Hepatocyte (in vitro differentiated cells): ENCODE results near the gene ROS1. TPM values are rescaled to one million over a fixed set of nuclear protein-coding genes. Genes with fewer than 3 reads are reported as not detected.

Source experiments
- DNase-seq: peaks from one replicate; pipeline ENCODE4 v3.0.0-alpha.2; 2016; ENCODE audit warnings: low spot score
- H2AFZ ChIP-seq: fragments of 200-600 bp; sonication (generic); 2 replicates; pipeline ENCODE4 v1.6.0; 2016; ENCODE audit warnings: antibody characterized with exemption, mild to moderate bottlenecking
- H3K27ac ChIP-seq: fragments of 200-600 bp; sonication (generic); 2 replicates; pipeline ENCODE4 v1.5.1; 2016; ENCODE audit warnings: mild to moderate bottlenecking
- H3K27me3 ChIP-seq: fragments of 200-600 bp; sonication (generic); 2 replicates; pipeline ENCODE4 v1.6.1; 2016
- H3K36me3 ChIP-seq: fragments of 200-600 bp; sonication (generic); replicated peaks from 2 replicates; pipeline ENCODE4 v1.5.1; 2016; ENCODE audit warnings: low read depth; ENCODE audit not compliant: insufficient read depth
- H3K4me1 ChIP-seq: fragments of 200-600 bp; sonication (generic); 2 replicates; pipeline ENCODE4 v1.5.1; 2016; ENCODE audit warnings: mild to moderate bottlenecking, moderate library complexity; ENCODE audit not compliant: insufficient read depth
- H3K4me2 ChIP-seq: fragments of 200-600 bp; sonication (generic); 2 replicates; pipeline ENCODE4 v1.6.0; 2016
- H3K4me3 ChIP-seq: fragments of 200-600 bp; sonication (generic); 2 replicates; pipeline ENCODE4 v1.5.1; 2016; ENCODE audit warnings: mild to moderate bottlenecking
- H3K79me2 ChIP-seq: fragments of 200-600 bp; sonication (generic); 2 replicates; pipeline ENCODE4 v1.6.0; 2017; ENCODE audit warnings: mild to moderate bottlenecking
- H3K9me2 ChIP-seq: fragments of 200-600 bp; sonication (generic); replicated peaks from 2 replicates; pipeline ENCODE4 v1.6.0; 2017; ENCODE audit warnings: mild to moderate bottlenecking; ENCODE audit not compliant: insufficient read depth
- H3K9me3 ChIP-seq: fragments of 200-600 bp; sonication (generic); 2 replicates; pipeline ENCODE4 v1.5.1; 2016; ENCODE audit warnings: low read depth, mild to moderate bottlenecking
- H4K20me1 ChIP-seq: fragments of 200-600 bp; sonication (generic); 2 replicates; pipeline ENCODE4 v1.6.0; 2016; ENCODE audit warnings: mild to moderate bottlenecking; ENCODE audit not compliant: insufficient read depth, poor library complexity, severe bottlenecking
- EZH2 ChIP-seq: fragments of 200-600 bp; sonication (generic); IDR thresholded peaks from 2 replicates; pipeline ENCODE4 v1.6.1; 2016; ENCODE audit warnings: antibody characterized with exemption, mild to moderate bottlenecking, borderline replicate concordance
- EZH2phosphoT487 ChIP-seq: fragments of 200-600 bp; sonication (generic); IDR thresholded peaks from one replicate; pipeline ENCODE4 v1.6.1; 2018; ENCODE audit warnings: antibody characterized with exemption, mild to moderate bottlenecking, low read depth, moderate library complexity; ENCODE audit not compliant: unreplicated experiment, severe bottlenecking
- WGBS: methylation state at CpG from one replicate; pipeline ENCODE4 v1.1.6; 2016; ENCODE audit warnings: low lambda C conversion rate; ENCODE audit errors: missing lambda C conversion rate; 5-methylcytosine and 5-hydroxymethylcytosine counted together
- polyA plus RNA-seq: library from polyadenylated mRNA; unstranded; fragments of >200 nt; fragmentation: Nextera tagmentation; extraction: Ambion mirVana; gene quantifications from 2 replicates; pipeline ENCODE4 v1.2.1, GENCODE V29; 2016
- total RNA-seq: library from RNA; depleted of rRNA; stranded (reverse); fragments of >200 nt; gene quantifications from 2 replicates; pipeline ENCODE4 v1.2.3, GENCODE V29; 2014
- TF ChIP-seq, protein P1 (sequence below): fragments of 200-600 bp; sonication (generic); IDR thresholded peaks from 2 replicates; pipeline ENCODE4 v1.5.1; 2016; ENCODE audit warnings: antibody characterized with exemption, mild to moderate bottlenecking; ENCODE audit not compliant: poor library complexity

Gene ROS1
- total and polyA plus RNA-seq, 2 experiments from 2014 or later = 0.33 to 2.7 TPM

DNA sequence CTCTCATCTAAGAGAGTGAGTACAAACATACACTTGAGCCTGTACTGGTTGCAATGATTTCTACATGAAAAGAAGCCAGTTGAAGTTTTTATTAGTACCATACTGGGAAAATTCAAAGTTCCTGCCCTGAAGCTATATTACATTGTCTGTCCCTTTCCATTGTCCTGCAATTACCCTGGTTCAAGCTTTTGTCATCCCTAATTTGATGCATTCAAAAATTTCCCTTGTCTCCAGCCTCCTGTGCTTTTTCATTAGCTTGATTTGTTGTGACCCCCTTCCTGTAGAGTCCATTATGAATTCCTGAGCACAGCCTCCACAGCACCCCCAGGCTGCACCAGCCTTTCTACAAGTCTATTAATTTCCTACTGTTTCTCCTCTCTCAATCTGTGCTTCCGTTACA is 114.0 kb downstream of the ROS1 start:
- no peaks in the 10 kb centered on the region for H4K20me1 ChIP-seq
- H3K79me2 ChIP-seq = no peaks in the 10 kb centered on the region
- H3K36me3 ChIP-seq = no peaks in the 10 kb centered on the region
- no peak overlapping the region for H3K27ac ChIP-seq
- TF ChIP-seq EZH2phosphoT487 (no peak), EZH2 (no peak)
- TF ChIP-seq, protein P1, sequence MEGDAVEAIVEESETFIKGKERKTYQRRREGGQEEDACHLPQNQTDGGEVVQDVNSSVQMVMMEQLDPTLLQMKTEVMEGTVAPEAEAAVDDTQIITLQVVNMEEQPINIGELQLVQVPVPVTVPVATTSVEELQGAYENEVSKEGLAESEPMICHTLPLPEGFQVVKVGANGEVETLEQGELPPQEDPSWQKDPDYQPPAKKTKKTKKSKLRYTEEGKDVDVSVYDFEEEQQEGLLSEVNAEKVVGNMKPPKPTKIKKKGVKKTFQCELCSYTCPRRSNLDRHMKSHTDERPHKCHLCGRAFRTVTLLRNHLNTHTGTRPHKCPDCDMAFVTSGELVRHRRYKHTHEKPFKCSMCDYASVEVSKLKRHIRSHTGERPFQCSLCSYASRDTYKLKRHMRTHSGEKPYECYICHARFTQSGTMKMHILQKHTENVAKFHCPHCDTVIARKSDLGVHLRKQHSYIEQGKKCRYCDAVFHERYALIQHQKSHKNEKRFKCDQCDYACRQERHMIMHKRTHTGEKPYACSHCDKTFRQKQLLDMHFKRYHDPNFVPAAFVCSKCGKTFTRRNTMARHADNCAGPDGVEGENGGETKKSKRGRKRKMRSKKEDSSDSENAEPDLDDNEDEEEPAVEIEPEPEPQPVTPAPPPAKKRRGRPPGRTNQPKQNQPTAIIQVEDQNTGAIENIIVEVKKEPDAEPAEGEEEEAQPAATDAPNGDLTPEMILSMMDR = no peak
- H2AFZ ChIP-seq = no peak overlapping the region
- peaks cover 4% of the 10 kb centered on the region for H3K4me1 ChIP-seq
- no peaks in the 10 kb centered on the region for H3K9me3 ChIP-seq
- no peaks in the 10 kb centered on the region for H3K9me2 ChIP-seq
- no peak overlapping the region for H3K4me3 ChIP-seq
- WGBS = 94% methylated on average over 1 of the region's 1 CpG
- no peak for DNase-seq
- no peaks in the 10 kb centered on the region for H3K27me3 ChIP-seq
- no peak overlapping the region for H3K4me2 ChIP-seq

- no peak overlapping the region for H2AFZ ChIP-seq
- no peak overlapping the region for H3K4me3 ChIP-seq
- no peaks in the 10 kb centered on the region for H3K9me2 ChIP-seq
- no peak for DNase-seq
- no peaks in the 10 kb centered on the region for H3K9me3 ChIP-seq
- 88% methylated on average over 3 of the region's 3 CpGs for WGBS
- peaks cover 5% of the 10 kb centered on the region for H3K4me1 ChIP-seq
- no peak overlapping the region for H3K4me2 ChIP-seq
- no peak for TF ChIP-seq EZH2phosphoT487
- no peaks in the 10 kb centered on the region for H3K27me3 ChIP-seq
- no peaks in the 10 kb centered on the region for H3K36me3 ChIP-seq
- no peaks in the 10 kb centered on the region for H4K20me1 ChIP-seq
- H3K79me2 ChIP-seq = no peaks in the 10 kb centered on the region
- no peak overlapping the region for H3K27ac ChIP-seq
Observed at GRCh38 chr6:117311310-117311709, 114.4 kb downstream of the ROS1 start.

DNA sequence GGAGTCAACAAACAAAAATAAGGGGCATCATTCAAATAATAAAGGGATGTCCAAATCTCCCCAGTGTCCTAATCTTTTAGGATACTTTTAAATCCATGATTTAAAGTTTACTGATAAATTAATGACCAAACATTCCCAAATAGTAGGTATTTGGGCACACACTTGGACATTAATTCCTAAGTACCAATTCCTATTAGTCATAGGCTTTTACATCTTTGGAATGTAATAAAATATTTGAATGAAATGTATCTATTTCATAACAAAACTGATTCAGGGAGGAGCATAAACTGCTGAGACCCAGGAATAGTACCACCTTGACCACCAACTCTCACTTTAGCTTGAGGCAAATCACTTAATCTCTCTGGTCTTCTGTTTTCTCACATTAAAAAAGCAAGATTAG is 116.1 kb downstream of the ROS1 start:
- no peaks in the 10 kb centered on the region for H3K79me2 ChIP-seq
- H3K36me3 ChIP-seq = no peaks in the 10 kb centered on the region
- H3K27ac ChIP-seq = no peak overlapping the region
- no peak for DNase-seq
- no peak overlapping the region for H2AFZ ChIP-seq
- no peaks in the 10 kb centered on the region for H3K9me3 ChIP-seq
- H3K4me2 ChIP-seq = no peak overlapping the region
- H3K9me2 ChIP-seq = no peaks in the 10 kb centered on the region
- H3K27me3 ChIP-seq = no peaks in the 10 kb centered on the region
- no peak overlapping the region for H3K4me3 ChIP-seq
- H3K4me1 ChIP-seq = peaks cover 5% of the 10 kb centered on the region
- H4K20me1 ChIP-seq = no peaks in the 10 kb centered on the region
- TF ChIP-seq, protein P1 = no peak
- TF ChIP-seq EZH2phosphoT487 = no peak
- TF ChIP-seq EZH2 = no peak

DNA sequence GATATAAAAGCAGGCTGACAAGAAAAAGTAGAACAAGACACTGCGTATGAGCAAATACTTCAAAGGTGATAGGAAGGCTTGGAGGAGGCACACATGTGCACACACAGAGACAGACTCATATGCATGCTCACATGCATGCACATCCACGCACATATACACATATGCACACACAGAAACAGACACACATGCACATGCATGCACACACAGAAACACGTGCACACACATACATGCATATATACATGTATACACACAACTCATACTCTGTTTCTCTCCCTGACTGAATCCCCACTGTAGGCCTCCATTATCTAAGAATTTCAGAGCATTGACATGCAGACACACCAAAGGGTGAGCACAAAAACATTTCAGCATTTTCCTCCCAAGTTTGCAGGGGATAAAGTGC is 116.7 kb downstream of the ROS1 start:
- Histone ChIP-seq H3K79me2 (no peaks in the 10 kb centered on the region), H3K4me2 (no peak overlapping the region), H4K20me1 (no peaks in the 10 kb centered on the region), H2AFZ (no peak overlapping the region), H3K4me1 (peaks cover 5% of the 10 kb centered on the region), H3K27ac (no peak overlapping the region), H3K9me2 (no peaks in the 10 kb centered on the region), H3K36me3 (no peaks in the 10 kb centered on the region), H3K9me3 (no peaks in the 10 kb centered on the region), H3K4me3 (no peak overlapping the region), H3K27me3 (no peaks in the 10 kb centered on the region)
- DNase-seq = no peak
- TF ChIP-seq, protein P1 = no peak
- TF ChIP-seq EZH2 (no peak), EZH2phosphoT487 (no peak)
- 79% methylated on average over 3 of the region's 3 CpGs for WGBS
